OCI-LY1 (cell line): ENCODE data around the gene CACNA1C.

ENCODE experiments used
- EZH2 ChIP-seq: fragments of 200-600 bp; sonication (generic), shearing (Covaris generic); IDR thresholded peaks from 2 replicates; pipeline ENCODE4 v1.8.0; 2017; ENCODE audit warnings: borderline replicate concordance, mixed run types, mild to moderate bottlenecking, antibody characterized with exemption, low read length, moderate library complexity, mixed read lengths
- TF ChIP-seq, protein P1 (sequence below): fragments of 200-600 bp; sonication (generic), shearing (Covaris generic); IDR thresholded peaks from 2 replicates; pipeline ENCODE4 v1.5.1; 2017; ENCODE audit warnings: mild to moderate bottlenecking, antibody characterized with exemption, low read length, moderate library complexity, mixed read lengths

DNA sequence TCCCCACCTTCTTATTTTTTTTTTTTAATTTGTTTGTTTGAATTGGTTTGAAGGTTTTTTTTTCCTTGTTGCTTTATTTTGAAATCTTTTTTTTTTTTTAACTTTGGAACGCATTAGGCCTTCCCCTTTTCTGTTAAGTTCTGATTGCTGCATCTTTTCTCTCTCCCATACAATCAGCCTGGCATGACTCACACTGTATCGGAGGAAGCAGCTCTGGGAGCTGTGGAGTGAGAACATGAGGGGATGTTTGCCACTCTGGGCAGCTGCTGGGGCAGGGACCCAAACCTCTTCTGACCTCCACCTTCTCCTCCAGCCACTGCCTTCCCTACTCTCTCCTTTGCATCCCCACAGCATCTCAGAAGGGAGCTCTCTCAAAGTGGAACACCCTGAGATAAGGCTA is 581.7 kb downstream of the CACNA1C start:
- TF ChIP-seq EZH2: no peak
- TF ChIP-seq, protein P1, sequence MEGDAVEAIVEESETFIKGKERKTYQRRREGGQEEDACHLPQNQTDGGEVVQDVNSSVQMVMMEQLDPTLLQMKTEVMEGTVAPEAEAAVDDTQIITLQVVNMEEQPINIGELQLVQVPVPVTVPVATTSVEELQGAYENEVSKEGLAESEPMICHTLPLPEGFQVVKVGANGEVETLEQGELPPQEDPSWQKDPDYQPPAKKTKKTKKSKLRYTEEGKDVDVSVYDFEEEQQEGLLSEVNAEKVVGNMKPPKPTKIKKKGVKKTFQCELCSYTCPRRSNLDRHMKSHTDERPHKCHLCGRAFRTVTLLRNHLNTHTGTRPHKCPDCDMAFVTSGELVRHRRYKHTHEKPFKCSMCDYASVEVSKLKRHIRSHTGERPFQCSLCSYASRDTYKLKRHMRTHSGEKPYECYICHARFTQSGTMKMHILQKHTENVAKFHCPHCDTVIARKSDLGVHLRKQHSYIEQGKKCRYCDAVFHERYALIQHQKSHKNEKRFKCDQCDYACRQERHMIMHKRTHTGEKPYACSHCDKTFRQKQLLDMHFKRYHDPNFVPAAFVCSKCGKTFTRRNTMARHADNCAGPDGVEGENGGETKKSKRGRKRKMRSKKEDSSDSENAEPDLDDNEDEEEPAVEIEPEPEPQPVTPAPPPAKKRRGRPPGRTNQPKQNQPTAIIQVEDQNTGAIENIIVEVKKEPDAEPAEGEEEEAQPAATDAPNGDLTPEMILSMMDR: no peak
